ENCODE results near the gene EFCAB7. TPM values are rescaled to one million over a fixed set of nuclear protein-coding genes. Genes with fewer than 3 reads are reported as not detected.

EFCAB7 gene
- total and polyA plus RNA-seq, 7 experiments from 2014 or later: 3.7 to 13.5 (median 7.6) TPM

GRCh38 chr1:63593886-63594605, 70.7 kb downstream of the EFCAB7 start:
- H3K27ac Mint-ChIP-seq: peak overlapping the region; percentile 95 to 99 (median 99)
- peaks cover 17 to 45% (median 36%) of the 10 kb centered on the region in 7 donors for H3K4me1 Mint-ChIP-seq
- Histone ChIP-seq H3K27ac (ENCODE audit: low read depth, low read length) (peak overlapping the region; percentile 90), H3K9me3 (ENCODE audit: control insufficient read depth in 2 of 3, low read length in 3 of 3) (no peaks in the 10 kb centered on the region), H3K4me1 (ENCODE audit: control insufficient read depth in 2 of 2, insufficient read depth in 2 of 2, low read length in 2 of 2) (peaks cover 0 to 7% of the 10 kb centered on the region in 2 donors), H3K27me3 (ENCODE audit: control insufficient read depth in 2 of 2, insufficient read depth in 2 of 2, low read length in 2 of 2) (no peaks in the 10 kb centered on the region), H3K36me3 (ENCODE audit: control insufficient read depth in 2 of 3, insufficient read depth in 3 of 3, low read length in 3 of 3) (peaks cover 0 to 6% (median 0%) of the 10 kb centered on the region in 3 experiments), H3K4me3 (ENCODE audit: low read length) (peak overlapping the region; percentile 71)
- peak overlapping the region; percentile 96 to 99 (median 98) for H3K4me3 Mint-ChIP-seq
- no peaks in the 10 kb centered on the region for H3K27me3 Mint-ChIP-seq
- DNase-seq (peak; percentile 51 to 84 (median 79)), ATAC-seq (peak; percentile 71)
- H3K36me3 Mint-ChIP-seq: peaks cover 0 to 13% (median 0%) of the 10 kb centered on the region in 5 donors
- H3K9me3 Mint-ChIP-seq: no peaks in the 10 kb centered on the region
- ChIA-PET CTCF (no interaction called here), POLR2A (interaction anchor here (0.7 to 1.4 kb wide), 3 partner anchors 69 to 1158 kb away, joined by 3 to 4 read pairs (median 4); no protein-coding TSS in a partner anchor)
- intact Hi-C loops (cut with micrococcal nuclease): loop anchor here (1.0 to 10.0 kb wide), 15 partner anchors 19 to 1828 kb away; partner anchors contain the start of genes ALG6 (in 2 of the 2), ATG4C (in 2 of the 2), EFCAB7 (in 2 of the 2) and ITGB3BP (in 2 of the 2)

GRCh38 chr1:63595435-63595834, 72.1 kb downstream of the EFCAB7 start:
- Mint-ChIP-seq H3K4me1 (peaks cover 17 to 45% (median 35%) of the 10 kb centered on the region in 7 donors), H3K4me3 (peak overlapping the region in 6 of 10 donors; percentile 28 to 47 (median 36)), H3K27me3 (no peaks in the 10 kb centered on the region), H3K27ac (peak overlapping the region in 1 of 9 donors; percentile 53), H3K9me3 (no peaks in the 10 kb centered on the region), H3K36me3 (peaks cover 0 to 13% (median 5%) of the 10 kb centered on the region in 5 donors)
- Histone ChIP-seq H3K4me1 (ENCODE audit: control insufficient read depth in 2 of 2, insufficient read depth in 2 of 2, low read length in 2 of 2) (peaks cover 0 to 7% of the 10 kb centered on the region in 2 donors), H3K27ac (ENCODE audit: low read depth, low read length) (no peak overlapping the region), H3K4me3 (ENCODE audit: low read length) (no peak overlapping the region), H3K27me3 (ENCODE audit: control insufficient read depth in 2 of 2, insufficient read depth in 2 of 2, low read length in 2 of 2) (no peaks in the 10 kb centered on the region), H3K9me3 (ENCODE audit: control insufficient read depth in 2 of 3, low read length in 3 of 3) (no peaks in the 10 kb centered on the region), H3K36me3 (ENCODE audit: control insufficient read depth in 2 of 3, insufficient read depth in 3 of 3, low read length in 3 of 3) (peaks cover 0 to 6% (median 0%) of the 10 kb centered on the region in 3 experiments)
- intact Hi-C loops (cut with micrococcal nuclease): loop anchor here (2.0 to 10.0 kb wide), 3 partner anchors 1301 to 1469 kb away; no protein-coding TSS in a partner anchor
- ATAC-seq (no peak), DNase-seq (no peak)
- CTCF ChIA-PET: interaction anchor here (1.0 kb wide), 1 partner anchor 9 kb away, joined by 3 read pairs; no protein-coding TSS in a partner anchor
- POLR2A ChIA-PET: no interaction called here

- intact Hi-C loops (cut with micrococcal nuclease): loop anchor here (10.0 kb wide), 2 partner anchors 1305 to 1465 kb away; no protein-coding TSS in a partner anchor
- Histone ChIP-seq H3K27ac (ENCODE audit: low read depth, low read length) (no peak overlapping the region), H3K4me1 (ENCODE audit: control insufficient read depth in 2 of 2, insufficient read depth in 2 of 2, low read length in 2 of 2) (no peaks in the 10 kb centered on the region), H3K4me3 (ENCODE audit: low read length) (no peak overlapping the region), H3K27me3 (ENCODE audit: control insufficient read depth in 2 of 2, insufficient read depth in 2 of 2, low read length in 2 of 2) (no peaks in the 10 kb centered on the region), H3K36me3 (ENCODE audit: control insufficient read depth in 2 of 3, insufficient read depth in 3 of 3, low read length in 3 of 3) (no peaks in the 10 kb centered on the region), H3K9me3 (ENCODE audit: control insufficient read depth in 2 of 3, low read length in 3 of 3) (no peaks in the 10 kb centered on the region)
- ATAC-seq: no peak
- ChIA-PET POLR2A (no interaction called here), CTCF (interaction anchor here (0.6 kb wide), 1 partner anchor 643 kb away, joined by 3 read pairs; no protein-coding TSS in a partner anchor)
- Mint-ChIP-seq H3K27ac (peak overlapping the region in 1 of 9 donors; percentile 11), H3K27me3 (no peaks in the 10 kb centered on the region), H3K4me1 (peaks cover 17 to 23% (median 17%) of the 10 kb centered on the region in 7 donors), H3K9me3 (no peaks in the 10 kb centered on the region), H3K4me3 (no peak overlapping the region), H3K36me3 (peaks cover 4 to 20% (median 17%) of the 10 kb centered on the region in 5 donors)
- DNase-seq: no peak
These were observed 76.5 kb downstream of the EFCAB7 start for GRCh38 chr1:63599799-63600198.

- H3K9me3 Mint-ChIP-seq: no peaks in the 10 kb centered on the region
- POLR2A ChIA-PET: no interaction called here
- H3K27me3 Mint-ChIP-seq: no peaks in the 10 kb centered on the region
- intact Hi-C loops (cut with micrococcal nuclease): no loop called here
- CTCF ChIA-PET: interaction anchor here (0.6 kb wide), 1 partner anchor 643 kb away, joined by 3 read pairs; no protein-coding TSS in a partner anchor
- Histone ChIP-seq H3K27ac (ENCODE audit: low read depth, low read length) (no peak overlapping the region), H3K27me3 (ENCODE audit: control insufficient read depth in 2 of 2, insufficient read depth in 2 of 2, low read length in 2 of 2) (no peaks in the 10 kb centered on the region), H3K36me3 (ENCODE audit: control insufficient read depth in 2 of 3, insufficient read depth in 3 of 3, low read length in 3 of 3) (no peaks in the 10 kb centered on the region), H3K9me3 (ENCODE audit: control insufficient read depth in 2 of 3, low read length in 3 of 3) (no peaks in the 10 kb centered on the region), H3K4me3 (ENCODE audit: low read length) (no peak overlapping the region), H3K4me1 (ENCODE audit: control insufficient read depth in 2 of 2, insufficient read depth in 2 of 2, low read length in 2 of 2) (no peaks in the 10 kb centered on the region)
- DNase-seq (no peak), ATAC-seq (no peak)
- no peak overlapping the region for H3K27ac Mint-ChIP-seq
- peaks cover 15 to 23% (median 17%) of the 10 kb centered on the region in 7 donors for H3K4me1 Mint-ChIP-seq
- H3K36me3 Mint-ChIP-seq: peaks cover 4 to 20% (median 17%) of the 10 kb centered on the region in 5 donors
- H3K4me3 Mint-ChIP-seq: no peak overlapping the region
These were observed 76.9 kb downstream of the EFCAB7 start for GRCh38 chr1:63600248-63600647.

- Histone ChIP-seq H3K9me3 (ENCODE audit: control insufficient read depth in 2 of 3, low read length in 3 of 3) (no peaks in the 10 kb centered on the region), H3K27me3 (ENCODE audit: control insufficient read depth in 2 of 2, insufficient read depth in 2 of 2, low read length in 2 of 2) (no peaks in the 10 kb centered on the region), H3K4me3 (ENCODE audit: low read length) (no peak overlapping the region), H3K27ac (ENCODE audit: low read depth, low read length) (no peak overlapping the region), H3K36me3 (ENCODE audit: control insufficient read depth in 2 of 3, insufficient read depth in 3 of 3, low read length in 3 of 3) (no peaks in the 10 kb centered on the region), H3K4me1 (ENCODE audit: control insufficient read depth in 2 of 2, insufficient read depth in 2 of 2, low read length in 2 of 2) (no peaks in the 10 kb centered on the region)
- Mint-ChIP-seq H3K36me3 (peaks cover 4 to 17% (median 13%) of the 10 kb centered on the region in 5 donors), H3K9me3 (no peaks in the 10 kb centered on the region), H3K27me3 (no peaks in the 10 kb centered on the region), H3K27ac (no peak overlapping the region), H3K4me1 (peaks cover 7 to 19% (median 13%) of the 10 kb centered on the region in 7 donors), H3K4me3 (no peak overlapping the region)
- DNase-seq (no peak), ATAC-seq (no peak)
- POLR2A ChIA-PET: no interaction called here
- CTCF ChIA-PET: no interaction called here
- intact Hi-C loops (cut with micrococcal nuclease): no loop called here
These were observed 77.7 kb downstream of the EFCAB7 start for GRCh38 chr1:63601061-63601460.

GRCh38 chr1:63601463-63601862, 78.1 kb downstream of the EFCAB7 start:
- intact Hi-C loops (cut with micrococcal nuclease): no loop called here
- DNase-seq (no peak), ATAC-seq (no peak)
- H3K9me3 Mint-ChIP-seq: no peaks in the 10 kb centered on the region
- H3K36me3 ChIP-seq (ENCODE audit: control insufficient read depth in 2 of 3, insufficient read depth in 3 of 3, low read length in 3 of 3): no peaks in the 10 kb centered on the region
- ChIA-PET POLR2A (no interaction called here), CTCF (no interaction called here)
- H3K36me3 Mint-ChIP-seq: peaks cover 4 to 17% (median 12%) of the 10 kb centered on the region in 5 donors
- H3K27ac Mint-ChIP-seq: peak overlapping the region in 1 of 9 donors; percentile 4
- no peak overlapping the region for H3K4me3 ChIP-seq (ENCODE audit: low read length)
- no peaks in the 10 kb centered on the region for H3K27me3 Mint-ChIP-seq
- H3K4me1 Mint-ChIP-seq: peaks cover 3 to 17% (median 10%) of the 10 kb centered on the region in 7 donors
- no peak overlapping the region for H3K27ac ChIP-seq (ENCODE audit: low read depth, low read length)
- H3K27me3 ChIP-seq (ENCODE audit: control insufficient read depth in 2 of 2, insufficient read depth in 2 of 2, low read length in 2 of 2): no peaks in the 10 kb centered on the region
- no peaks in the 10 kb centered on the region for H3K9me3 ChIP-seq (ENCODE audit: control insufficient read depth in 2 of 3, low read length in 3 of 3)
- no peaks in the 10 kb centered on the region for H3K4me1 ChIP-seq (ENCODE audit: control insufficient read depth in 2 of 2, insufficient read depth in 2 of 2, low read length in 2 of 2)
- H3K4me3 Mint-ChIP-seq: no peak overlapping the region

All from naive thymus-derived CD4-positive, alpha-beta T cell (primary cell).